Tibial nerve (tissue), 3 donors: ENCODE data around the gene CHST7.

Source experiments
- CTCF ChIP-seq, 5 experiments: fragments of 200-600 bp in 3 of 5; fragments of 450-650 bp in 2 of 5; sonication (generic) in 3 of 5; IDR thresholded peaks; one replicate each; pipeline ENCODE4 v1.5.1; 2016 to 2019; ENCODE audit warnings: antibody characterized with exemption in 5 of 5, mild to moderate bottlenecking in 3 of 5, moderate library complexity in 2 of 5
- POLR2A ChIP-seq, 2 donors: fragments of 450-650 bp; IDR thresholded peaks; one replicate each; pipeline ENCODE4 v1.6.1; 2017; ENCODE audit warnings: antibody characterized with exemption in 2 of 2, mild to moderate bottlenecking in 2 of 2, moderate library complexity in 2 of 2

GRCh38 chrX:46531442-46531841, 42.1 kb upstream of the CHST7 start:
- TF ChIP-seq CTCF (IDR thresholded peaks at IDR 0.05) (no peak), POLR2A (IDR thresholded peaks at IDR 0.05) (no peak)
